Endothelial cell of umbilical vein (primary cell): Measurements from ENCODE around the gene LCOR. TPM values are rescaled to one million over a fixed set of nuclear protein-coding genes. Genes with fewer than 3 reads are reported as not detected.

Source experiments
- BruUV-seq: library from RNA; stranded (reverse); fragments of 400-500 nt; replicated peaks from 2 replicates; lab custom pipeline; 2021; lab: Mats Ljungman, UMichigan
- CTCF ChIA-PET: fragments of 300-600, 350-600 bp; sonication (Branson Sonifier 250); formaldehyde crosslinking; loops from one replicate; lab custom pipeline; 2021; ENCODE audit warnings: antibody characterized with exemption, inconsistent platforms; lab: Charles Lee
- POLR2A ChIA-PET: fragments of 300-600, 350-600 bp; sonication (Branson Sonifier 250); formaldehyde crosslinking; loops from one replicate; lab custom pipeline; 2021; ENCODE audit warnings: antibody characterized with exemption, inconsistent platforms; lab: Charles Lee
- DNase-seq: peaks from one replicate; pipeline ENCODE4 v3.0.0-alpha.2; 2011; ENCODE audit warnings: low read depth, low spot score
- FAIRE-seq: peaks from 2 replicates; lab custom pipeline; 2011; peaks lifted over from hg19 to GRCh38; lab: Jason Lieb, UNC
- H2AFZ ChIP-seq: 2 replicates; pipeline ENCODE4 v1.6.0; 2012; ENCODE audit warnings: low read depth, low read length, control low read depth, inconsistent platforms
- H3K27ac ChIP-seq: 2 replicates; pipeline ENCODE4 v1.5.1; 2011; ENCODE audit warnings: low read depth, mild to moderate bottlenecking, control low read depth, low read length, moderate library complexity; ENCODE audit not compliant: insufficient read depth
- H3K27me3 ChIP-seq, 2 experiments: 2 replicates each; pipeline versions ENCODE4 v1.6.0 to v1.6.1; 2011; ENCODE audit warnings: low read length in 2 of 2, mixed read lengths in 1 of 2; ENCODE audit not compliant: control insufficient read depth in 2 of 2, insufficient read depth in 2 of 2
- H3K36me3 ChIP-seq, 2 experiments: 2 replicates in 1 of 2; 3 replicates in 1 of 2; pipeline ENCODE4 v1.5.1; 2011; ENCODE audit warnings: low read length in 2 of 2, mild to moderate bottlenecking in 1 of 2, moderate library complexity in 1 of 2; ENCODE audit not compliant: control insufficient read depth in 2 of 2, insufficient read depth in 2 of 2; ENCODE audit errors: extremely low read depth in 1 of 2
- H3K4me1 ChIP-seq: 3 replicates; pipeline ENCODE4 v1.5.1; 2011; ENCODE audit warnings: mild to moderate bottlenecking, low read length; ENCODE audit not compliant: control insufficient read depth, insufficient read depth; ENCODE audit errors: extremely low read depth
- H3K4me2 ChIP-seq: 2 replicates; pipeline ENCODE4 v1.6.1; 2011; ENCODE audit warnings: low read length, control low read depth, mixed read lengths; ENCODE audit not compliant: insufficient read depth
- H3K4me3 ChIP-seq, 3 experiments: fragments of 200-600 bp in 1 of 3; sonication (generic), shearing (Covaris generic) in 1 of 3; replicated peaks in 1 of 3; 2 replicates each; pipeline ENCODE4 v1.5.1; 2011 to 2016; ENCODE audit warnings: control low read depth in 3 of 3, low read length in 3 of 3, mild to moderate bottlenecking in 2 of 3, inconsistent platforms in 1 of 3, low read depth in 1 of 3, moderate library complexity in 1 of 3; ENCODE audit not compliant: insufficient read depth in 1 of 3
- H3K79me2 ChIP-seq: 2 replicates; pipeline ENCODE4 v1.6.0; 2012; ENCODE audit warnings: low read length, inconsistent platforms; ENCODE audit not compliant: control insufficient read depth, insufficient read depth
- H3K9ac ChIP-seq: replicated peaks from 2 replicates; pipeline ENCODE3; 2011; ENCODE audit warnings: low read length, control low read depth; ENCODE audit not compliant: insufficient read depth; ENCODE audit errors: extremely low read depth
- H3K9me1 ChIP-seq: replicated peaks from 3 replicates; pipeline ENCODE4 v1.6.0; 2011; ENCODE audit warnings: mild to moderate bottlenecking, low read length; ENCODE audit not compliant: control insufficient read depth, insufficient read depth; ENCODE audit errors: extremely low read depth
- H3K9me3 ChIP-seq: replicated peaks from 2 replicates; pipeline ENCODE4 v1.5.1; 2012; ENCODE audit warnings: low read length, inconsistent platforms; ENCODE audit not compliant: control insufficient read depth, insufficient read depth
- H4K20me1 ChIP-seq: replicated peaks from 2 replicates; pipeline ENCODE3; 2011; ENCODE audit warnings: mild to moderate bottlenecking, low read length; ENCODE audit not compliant: control insufficient read depth, insufficient read depth; ENCODE audit errors: extremely low read depth
- EZH2 ChIP-seq: IDR thresholded peaks from 2 replicates; pipeline ENCODE4 v1.6.1; 2012; ENCODE audit warnings: borderline replicate concordance, low read depth, mild to moderate bottlenecking, moderate library complexity, low read length, inconsistent platforms; ENCODE audit not compliant: severe bottlenecking
- FOS ChIP-seq: IDR thresholded peaks from 2 replicates; pipeline ENCODE4 v1.6.1; 2011; ENCODE audit warnings: mild to moderate bottlenecking, low read length, moderate library complexity, borderline replicate concordance; ENCODE audit not compliant: insufficient read depth
- GATA2 ChIP-seq: IDR thresholded peaks from 2 replicates; pipeline ENCODE4 v1.7.0; 2011; ENCODE audit warnings: low read depth, mild to moderate bottlenecking, moderate library complexity, mixed read lengths, low read length; ENCODE audit not compliant: insufficient read length, insufficient read depth
- JUN ChIP-seq: IDR thresholded peaks from 2 replicates; pipeline ENCODE4 v1.6.1; 2011; ENCODE audit warnings: borderline replicate concordance, low read depth; ENCODE audit not compliant: insufficient read length, insufficient read depth
- MAX ChIP-seq: IDR thresholded peaks from 2 replicates; pipeline ENCODE4 v1.6.1; 2011; ENCODE audit not compliant: insufficient read depth, insufficient read length
- POLR2AphosphoS5 ChIP-seq: IDR thresholded peaks from 2 replicates; pipeline ENCODE4 v1.6.1; 2012; ENCODE audit warnings: low read depth, mild to moderate bottlenecking, control low read depth, low read length, moderate library complexity; ENCODE audit not compliant: insufficient read depth
- dilution Hi-C: fragments of 300-500 bp; cut with MboI; formaldehyde crosslinking; loops from one replicate; pipeline ENCODE4 v1.15.0; 2019; ENCODE audit warnings: low sequenced_read_pairs; ENCODE audit not compliant: extremely low pct_ligation_motif_present
- intact Hi-C: fragments of 100-400 bp; cut with micrococcal nuclease; formaldehyde crosslinking; loops from one replicate; pipeline ENCODE4 v1.10.0; 2022
- polyA plus RNA-seq, 4 experiments: library from polyadenylated mRNA; depleted of rRNA in 3 of 4; stranded (reverse) in 3 of 4; unstranded in 1 of 4; fragments of >200 nt; gene quantifications; 2 replicates each; pipeline versions ENCODE4 v1.2.1 to v1.2.3, GENCODE V29; 2011 to 2012; ENCODE audit warnings: missing spikeins in 1 of 4
- total RNA-seq: library from RNA; stranded (reverse); gene quantifications from 2 replicates; pipeline ENCODE4 v1.2.3, GENCODE V29; 2021

The LCOR gene
- total and polyA plus RNA-seq, 2 donors (not counting 3 experiments of a cell fraction or from before 2014, with no cell fraction given): 11.6 to 39.0 TPM

- H3K9me1 ChIP-seq: no peaks in the 10 kb centered on the region
- CTCF ChIA-PET: interaction anchor here (0.8 to 1.1 kb wide), 2 partner anchors 9 to 182 kb away, joined by 3 to 4 read pairs; no protein-coding TSS in a partner anchor
- dilution Hi-C loops: no loop called here
- H3K36me3 ChIP-seq: no peaks in the 10 kb centered on the region
- H3K27ac ChIP-seq: no peak overlapping the region
- DNase-seq: no peak
- TF ChIP-seq POLR2AphosphoS5 (no peak), MAX (no peak), GATA2 (no peak), FOS (no peak), EZH2 (no peak), JUN (no peak)
- intact Hi-C loops: no loop called here
- H3K9me3 ChIP-seq: no peaks in the 10 kb centered on the region
- no peak overlapping the region for H3K9ac ChIP-seq
- peaks cover 13% of the 10 kb centered on the region for H3K4me1 ChIP-seq
- POLR2A ChIA-PET: no interaction called here
- H3K79me2 ChIP-seq: no peaks in the 10 kb centered on the region
- no peak for FAIRE-seq
- BruUV-seq: no TSS peak
- no peak overlapping the region for H3K4me2 ChIP-seq
- no peaks in the 10 kb centered on the region for H4K20me1 ChIP-seq
- H2AFZ ChIP-seq: no peak overlapping the region
- H3K4me3 ChIP-seq: no peak overlapping the region
- no peaks in the 10 kb centered on the region for H3K27me3 ChIP-seq
Measured at GRCh38 chr10:97028832-97029178, 196.7 kb downstream of the LCOR start.

- Histone ChIP-seq H3K27me3 (no peaks in the 10 kb centered on the region), H3K4me3 (no peak overlapping the region), H3K36me3 (no peaks in the 10 kb centered on the region), H3K9me3 (no peaks in the 10 kb centered on the region), H3K27ac (no peak overlapping the region), H2AFZ (no peak overlapping the region), H3K9me1 (no peaks in the 10 kb centered on the region), H3K4me2 (no peak overlapping the region), H3K9ac (no peak overlapping the region), H4K20me1 (no peaks in the 10 kb centered on the region), H3K79me2 (no peaks in the 10 kb centered on the region), H3K4me1 (peaks cover 8% of the 10 kb centered on the region)
- BruUV-seq: no TSS peak
- intact Hi-C loops (no loop called here), dilution Hi-C loops (no loop called here)
- FAIRE-seq (no peak), DNase-seq (no peak)
- ChIA-PET POLR2A (no interaction called here), CTCF (interaction anchor here (0.6 to 1.1 kb wide), 2 partner anchors 9 to 167 kb away, joined by 3 to 4 read pairs; no protein-coding TSS in a partner anchor)
- no peak for TF ChIP-seq FOS
- no peak for TF ChIP-seq MAX
Measured at GRCh38 chr10:97029271-97029670, 197.2 kb downstream of the LCOR start.
